Measurements from ENCODE around the gene ZNF26. TPM values are rescaled to one million over a fixed set of nuclear protein-coding genes. Genes with fewer than 3 reads are reported as not detected.
A peak's percentile ranks its signal among the peaks of the same experiment; 100 is the strongest.
"Not testable (repeated sequence)": the region's sequence is repeated elsewhere in the genome, so short reads cannot be mapped to it uniquely, and the experiment has no call there.

Gene ZNF26
- polyA plus RNA-seq, 1 donor from 2014 or later: 14.4 TPM

- not testable (repeated sequence) for H3K4me1 Mint-ChIP-seq
Measured at GRCh38 chr12:132976870-132977269, 9.3 kb upstream of the ZNF26 start.

GRCh38 chr12:132986885-132987225 is 688 bp downstream of the ZNF26 start:
- Mint-ChIP-seq H3K27me3 (no peaks in the 10 kb centered on the region), H3K36me3 (peaks cover 18% of the 10 kb centered on the region), H3K27ac (peak overlapping the region in 2 of 3 donors; percentile 67 to 85), H3K4me1 (peaks cover 13 to 29% (median 26%) of the 10 kb centered on the region in 3 donors), H3K9me3 (peaks cover 6 to 13% (median 8%) of the 10 kb centered on the region in 3 donors), H3K4me3 (peak overlapping the region; percentile 95 to 97 (median 96))

More at GRCh38 chr12:132976870-132977269, 9.3 kb upstream of the ZNF26 start:
- H3K9me3 Mint-ChIP-seq: peaks cover 12 to 44% (median 20%) of the 10 kb centered on the region in 3 donors
- not testable (repeated sequence) for H3K27ac Mint-ChIP-seq, H3K4me3 Mint-ChIP-seq, H3K36me3 Mint-ChIP-seq, H3K27me3 Mint-ChIP-seq

GRCh38 chr12:132998741-132999140 is 12.6 kb downstream of the ZNF26 start:
- Mint-ChIP-seq H3K9me3 (peaks cover 9 to 27% (median 12%) of the 10 kb centered on the region in 3 donors), H3K27ac (no peak overlapping the region), H3K36me3 (peaks cover 38% of the 10 kb centered on the region), H3K4me1 (peaks cover 0 to 3% (median 2%) of the 10 kb centered on the region in 3 donors), H3K4me3 (no peak overlapping the region), H3K27me3 (no peaks in the 10 kb centered on the region)

- Mint-ChIP-seq H3K4me3 (no peak overlapping the region), H3K36me3 (peaks cover 49% of the 10 kb centered on the region), H3K27ac (peak overlapping the region in 1 of 3 donors; percentile 69)
Measured at GRCh38 chr12:133010657-133011297, 24.6 kb downstream of the ZNF26 start.

GRCh38 chr12:133023566-133023965 is 37.4 kb downstream of the ZNF26 start:
- Mint-ChIP-seq H3K36me3 (peaks cover 1% of the 10 kb centered on the region), H3K27me3 (no peaks in the 10 kb centered on the region), H3K27ac (no peak overlapping the region), H3K4me1 (no peaks in the 10 kb centered on the region), H3K9me3 (peaks cover 21 to 44% (median 35%) of the 10 kb centered on the region in 3 donors), H3K4me3 (no peak overlapping the region)

More at GRCh38 chr12:133010657-133011297, 24.6 kb downstream of the ZNF26 start:
- Mint-ChIP-seq H3K9me3 (peaks cover 11 to 36% (median 36%) of the 10 kb centered on the region in 3 donors), H3K4me1 (peaks cover 0 to 2% (median 0%) of the 10 kb centered on the region in 3 donors), H3K27me3 (no peaks in the 10 kb centered on the region)

GRCh38 chr12:133026996-133027395 is 40.8 kb downstream of the ZNF26 start:
- no peaks in the 10 kb centered on the region for H3K27me3 Mint-ChIP-seq
- H3K9me3 Mint-ChIP-seq: peaks cover 13 to 35% (median 26%) of the 10 kb centered on the region in 3 donors
- H3K27ac Mint-ChIP-seq: no peak overlapping the region

GRCh38 chr12:133037207-133038005 is 51.2 kb downstream of the ZNF26 start, which contains the start of gene ZNF84:
Gene ZNF84, plus strand, starts transcription at chr12:133037509. Its CDS starts 3,959 bp downstream, at chr12:133041468.
- Mint-ChIP-seq H3K27me3 (no peaks in the 10 kb centered on the region), H3K4me1 (peaks cover 0 to 11% (median 3%) of the 10 kb centered on the region in 3 donors), H3K4me3 (peak within 1 kb of the TSS; percentile 89 to 96 (median 91)), H3K36me3 (peaks cover 14% of the 10 kb centered on the region), H3K9me3 (peaks cover 8 to 38% (median 26%) of the 10 kb centered on the region in 3 donors), H3K27ac (peak within 1 kb of the TSS; percentile 94 to 97 (median 96))

More at GRCh38 chr12:133026996-133027395, 40.8 kb downstream of the ZNF26 start:
- H3K4me1 Mint-ChIP-seq: no peaks in the 10 kb centered on the region
- no peak overlapping the region for H3K4me3 Mint-ChIP-seq
- peaks cover 1% of the 10 kb centered on the region for H3K36me3 Mint-ChIP-seq

GRCh38 chr12:133038118-133038709 is 52.0 kb downstream of the ZNF26 start:
- Mint-ChIP-seq H3K27me3 (no peaks in the 10 kb centered on the region), H3K27ac (peak overlapping the region; percentile 94 to 97 (median 96)), H3K4me1 (peaks cover 0 to 11% (median 3%) of the 10 kb centered on the region in 3 donors), H3K4me3 (peak overlapping the region; percentile 89 to 96 (median 91)), H3K36me3 (peaks cover 22% of the 10 kb centered on the region), H3K9me3 (peaks cover 8 to 43% (median 31%) of the 10 kb centered on the region in 3 donors)

GRCh38 chr12:133046698-133047097 is 60.5 kb downstream of the ZNF26 start:
- peaks cover 70% of the 10 kb centered on the region for H3K36me3 Mint-ChIP-seq
- no peak overlapping the region for H3K4me3 Mint-ChIP-seq
- peaks cover 26 to 53% (median 49%) of the 10 kb centered on the region in 3 donors for H3K9me3 Mint-ChIP-seq
- no peak overlapping the region for H3K27ac Mint-ChIP-seq
- H3K27me3 Mint-ChIP-seq: no peaks in the 10 kb centered on the region
- no peaks in the 10 kb centered on the region for H3K4me1 Mint-ChIP-seq

- H3K27me3 Mint-ChIP-seq: no peaks in the 10 kb centered on the region
- no peak overlapping the region for H3K27ac Mint-ChIP-seq
- H3K4me3 Mint-ChIP-seq: no peak overlapping the region
- H3K4me1 Mint-ChIP-seq: no peaks in the 10 kb centered on the region
- peaks cover 21% of the 10 kb centered on the region for H3K36me3 Mint-ChIP-seq
- H3K9me3 Mint-ChIP-seq: peaks cover 7 to 41% (median 30%) of the 10 kb centered on the region in 3 donors
Measured at GRCh38 chr12:133057446-133057845, 71.3 kb downstream of the ZNF26 start.

GRCh38 chr12:133058203-133059113 is 72.3 kb downstream of the ZNF26 start:
- Mint-ChIP-seq H3K36me3 (peaks cover 13% of the 10 kb centered on the region), H3K27ac (peak overlapping the region in 1 of 3 donors; percentile 31), H3K4me3 (peak overlapping the region in 1 of 4 donors; percentile 12), H3K9me3 (peaks cover 8 to 44% (median 31%) of the 10 kb centered on the region in 3 donors), H3K4me1 (no peaks in the 10 kb centered on the region), H3K27me3 (no peaks in the 10 kb centered on the region)

- Mint-ChIP-seq H3K27me3 (no peaks in the 10 kb centered on the region), H3K9me3 (peaks cover 10 to 45% (median 43%) of the 10 kb centered on the region in 3 donors), H3K4me3 (no peak overlapping the region), H3K36me3 (peaks cover 9% of the 10 kb centered on the region), H3K4me1 (no peaks in the 10 kb centered on the region), H3K27ac (no peak overlapping the region)
Measured at GRCh38 chr12:133061954-133062353, 75.8 kb downstream of the ZNF26 start.

- Mint-ChIP-seq H3K27me3 (no peaks in the 10 kb centered on the region), H3K36me3 (peaks cover 4% of the 10 kb centered on the region), H3K4me3 (peak overlapping the region in 1 of 4 donors; percentile 66), H3K4me1 (no peaks in the 10 kb centered on the region), H3K9me3 (peaks cover 14 to 42% (median 39%) of the 10 kb centered on the region in 3 donors), H3K27ac (no peak overlapping the region)
Measured at GRCh38 chr12:133063556-133063955, 77.4 kb downstream of the ZNF26 start.

- Mint-ChIP-seq H3K4me1 (no peaks in the 10 kb centered on the region), H3K4me3 (no peak overlapping the region), H3K27me3 (no peaks in the 10 kb centered on the region), H3K36me3 (no peaks in the 10 kb centered on the region), H3K9me3 (peaks cover 23 to 37% (median 35%) of the 10 kb centered on the region in 3 donors), H3K27ac (no peak overlapping the region)
Measured at GRCh38 chr12:133073836-133074235, 87.7 kb downstream of the ZNF26 start.

Measured in IgD-negative memory B cell (primary cell).